HG03066 (cell line): ENCODE results near the gene TENT5C.

Experiments
- ATAC-seq: cut with Tn5 transposase; IDR thresholded peaks from one replicate; pipeline ENCODE4 v1.9.1; 2021; ENCODE audit warnings: low read depth; ENCODE audit not compliant: unreplicated experiment

The TENT5C gene

GRCh38 chr1:117590273-117590925 is 15.4 kb upstream of the TENT5C start:
- no peak for ATAC-seq

- no peak for ATAC-seq
Observed at GRCh38 chr1:117591252-117591651, 14.6 kb upstream of the TENT5C start.

GRCh38 chr1:117592155-117592554 is 13.7 kb upstream of the TENT5C start:
- ATAC-seq, result no peak

GRCh38 chr1:117594261-117594990 is 11.4 kb upstream of the TENT5C start:
- no peak for ATAC-seq

GRCh38 chr1:117596023-117596720 is 9.7 kb upstream of the TENT5C start:
- no peak for ATAC-seq

- ATAC-seq, result no peak
Observed at GRCh38 chr1:117598489-117598888, 7.4 kb upstream of the TENT5C start.

- no peak for ATAC-seq
Observed at GRCh38 chr1:117599286-117600221, 6.3 kb upstream of the TENT5C start.

GRCh38 chr1:117600325-117600943 is 5.4 kb upstream of the TENT5C start:
- ATAC-seq, result no peak

- ATAC-seq, result no peak
Observed at GRCh38 chr1:117600966-117601365, 4.9 kb upstream of the TENT5C start.

GRCh38 chr1:117602862-117603261 is 3.0 kb upstream of the TENT5C start:
- no peak for ATAC-seq

- ATAC-seq, result peak; percentile 27
Observed at GRCh38 chr1:117605164-117605773, 579 bp upstream of the TENT5C start.

- ATAC-seq, result peak; percentile 14
Observed at GRCh38 chr1:117606649-117607430, 992 bp downstream of the TENT5C start.

GRCh38 chr1:117607471-117607870 is 1.6 kb downstream of the TENT5C start:
- ATAC-seq, result no peak

- ATAC-seq, result no peak
Observed at GRCh38 chr1:117608115-117608615, 2.3 kb downstream of the TENT5C start.

GRCh38 chr1:117608758-117609157 is 2.9 kb downstream of the TENT5C start:
- no peak for ATAC-seq

- no peak for ATAC-seq
Observed at GRCh38 chr1:117609471-117609911, 3.6 kb downstream of the TENT5C start.

GRCh38 chr1:117610036-117610435 is 4.2 kb downstream of the TENT5C start:
- ATAC-seq, result no peak

- no peak for ATAC-seq
Observed at GRCh38 chr1:117611121-117611601, 5.3 kb downstream of the TENT5C start.
